ENCODE results near the gene NHSL1.
A peak's percentile ranks its signal among the peaks of the same experiment; 100 is the strongest.

NHSL1 gene

DNA sequence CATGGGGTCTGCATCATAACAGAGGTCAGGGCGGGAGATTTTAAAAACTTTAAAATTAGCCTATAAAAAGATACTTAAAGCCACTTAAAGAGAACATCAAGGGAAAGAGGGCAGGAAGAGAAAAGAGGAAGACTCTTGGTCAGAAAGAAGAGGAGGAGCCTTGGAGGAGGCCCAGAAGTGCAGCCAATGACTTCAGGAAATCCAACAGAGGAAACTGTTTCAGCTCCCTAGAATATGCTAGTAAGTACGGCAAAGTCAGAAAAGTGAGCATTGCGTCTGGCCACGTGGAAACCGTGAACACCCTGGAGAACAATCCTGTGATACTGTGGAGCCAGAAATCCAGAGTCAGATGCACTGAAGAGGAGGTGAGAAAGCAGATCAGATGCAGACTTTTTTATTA, 22.5 kb upstream of the NHSL1 start:
- no peak for DNase-seq

DNA sequence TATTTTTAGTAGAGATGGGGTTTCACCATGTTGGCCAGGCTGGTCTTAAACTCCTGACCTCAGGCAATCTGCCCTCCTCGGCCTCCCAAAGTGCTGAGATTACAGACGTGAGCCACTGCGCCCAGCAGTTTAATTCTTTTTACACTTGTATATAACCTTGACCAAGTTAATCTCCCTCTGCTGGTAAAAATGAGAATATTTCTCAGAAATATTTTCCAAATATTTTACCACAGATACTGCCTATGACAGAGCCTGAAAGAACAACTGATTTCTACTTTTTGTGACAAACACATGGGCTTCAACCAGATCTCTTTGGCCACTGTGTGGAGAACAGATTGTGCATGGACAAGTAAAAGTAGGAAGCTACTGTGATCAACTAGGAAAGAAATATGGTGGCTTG, 21.2 kb upstream of the NHSL1 start:
- peak; percentile 40 for DNase-seq

DNA sequence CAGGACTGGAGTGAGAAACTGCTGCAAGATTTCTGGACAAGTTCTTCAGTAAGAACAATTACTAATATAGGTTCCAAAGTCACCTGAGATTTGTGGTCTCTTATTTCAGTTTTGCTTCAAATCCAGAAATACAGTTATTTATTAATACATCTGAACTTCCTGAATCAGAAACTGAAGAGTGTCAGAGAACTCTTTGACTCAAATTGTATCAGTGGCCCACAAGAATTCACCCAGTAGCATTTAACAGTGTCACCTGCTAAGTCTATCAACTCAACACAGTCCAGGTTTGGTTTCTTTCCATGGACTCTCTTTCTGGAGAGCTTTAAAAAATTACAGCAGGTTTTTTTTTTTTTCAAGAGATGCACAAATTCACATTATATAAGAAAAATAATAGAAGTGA, 18.8 kb upstream of the NHSL1 start:
- no peak for DNase-seq

DNA sequence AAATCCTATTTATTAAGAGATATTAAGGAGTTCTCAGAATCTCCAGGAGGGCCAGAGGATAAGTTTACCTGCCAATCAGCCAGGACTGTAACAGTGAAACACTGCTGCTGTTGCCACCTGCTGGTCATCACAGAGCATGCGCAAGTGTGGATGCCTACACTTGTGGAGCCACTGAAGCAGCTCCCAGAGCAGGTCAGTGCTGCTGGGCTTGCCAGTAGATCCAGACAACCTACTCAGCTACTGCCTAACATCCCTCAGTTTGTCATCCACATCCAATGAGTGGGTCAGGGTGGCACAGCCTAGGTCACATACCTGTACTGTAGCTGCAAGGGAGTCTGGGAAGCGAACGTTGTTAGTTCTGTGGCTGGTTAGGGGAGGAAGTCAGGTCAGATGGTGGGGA, 18.3 kb upstream of the NHSL1 start:
- peak; percentile 46 for DNase-seq

DNA sequence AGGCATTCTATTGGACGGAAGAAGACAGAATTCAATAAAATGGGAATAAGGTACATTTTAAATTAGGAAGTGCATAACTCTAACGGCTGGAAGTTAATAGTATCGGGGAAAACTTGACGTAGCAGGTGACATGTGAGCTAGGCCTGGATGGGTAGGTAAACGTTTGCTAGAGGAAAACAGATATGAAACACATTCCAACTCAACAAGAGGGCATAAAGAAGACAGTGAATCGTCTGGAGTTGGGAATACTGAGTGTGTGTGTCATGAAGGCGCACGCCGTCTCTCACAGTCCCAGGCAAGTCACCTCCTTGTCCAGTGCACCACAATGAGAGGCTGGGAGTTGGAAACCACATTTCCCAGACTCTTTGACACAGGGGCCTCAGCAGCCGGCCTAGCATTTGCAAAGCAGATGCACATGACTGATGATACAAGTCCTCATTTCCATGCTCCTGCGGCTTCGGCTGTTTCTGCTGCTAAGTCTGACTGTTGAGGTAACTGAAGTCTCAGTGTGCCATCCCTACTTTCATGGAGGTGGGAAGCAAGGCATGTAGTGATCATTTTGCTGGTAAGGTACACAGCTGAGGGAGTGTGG, 16.5 kb upstream of the NHSL1 start:
- DNase-seq, result no peak

DNA sequence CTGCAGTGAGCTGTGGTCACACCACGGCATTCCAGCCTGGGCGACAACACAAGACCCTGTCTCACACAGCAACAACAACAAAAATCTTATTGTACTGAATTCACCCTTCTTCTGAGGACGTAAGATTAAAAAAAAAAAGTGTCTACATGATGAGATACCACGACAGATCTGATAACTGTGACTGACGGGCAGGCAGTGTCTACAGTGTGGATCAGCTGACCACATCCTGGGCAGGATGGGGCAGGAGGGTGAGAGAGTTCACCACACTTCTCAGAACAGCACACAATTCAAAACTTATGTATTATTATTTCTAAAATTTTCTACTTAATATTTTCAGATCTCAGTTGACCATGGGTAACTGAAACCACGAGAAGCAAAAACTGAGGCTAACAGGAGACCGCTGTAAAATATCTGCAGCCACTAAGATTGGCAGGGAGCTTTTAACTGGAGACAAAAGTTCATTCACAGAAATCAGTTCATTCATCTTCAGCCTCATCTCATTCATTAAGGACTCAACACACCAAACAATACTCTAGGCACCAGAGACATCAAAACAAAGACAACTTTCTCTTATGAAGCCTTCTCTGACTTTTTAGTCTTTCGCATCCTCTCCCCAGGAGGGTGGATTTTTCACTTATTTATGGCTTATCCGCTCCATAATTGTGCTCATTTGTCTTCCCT, 15.7 kb upstream of the NHSL1 start:
- no peak for DNase-seq

DNA sequence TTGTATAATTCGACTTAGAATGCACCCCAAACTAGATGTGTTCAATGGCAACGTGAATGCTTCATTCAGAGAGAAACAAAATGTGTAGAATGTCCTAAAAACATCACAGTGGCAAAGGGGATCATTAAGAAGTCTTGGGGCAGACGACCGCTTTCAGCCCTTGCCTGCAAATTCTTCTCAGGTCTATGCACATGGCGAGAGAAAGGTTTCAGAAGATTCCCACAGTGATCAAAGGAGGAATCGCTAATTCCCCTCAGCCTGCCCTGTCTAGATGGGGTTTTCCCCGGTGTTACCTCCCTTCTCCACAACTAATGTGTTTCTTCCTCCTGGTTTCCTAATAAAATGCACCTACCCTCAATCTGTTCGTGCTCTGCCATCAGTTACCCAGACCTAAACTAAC, 13.3 kb upstream of the NHSL1 start:
- DNase-seq, result no peak

DNA sequence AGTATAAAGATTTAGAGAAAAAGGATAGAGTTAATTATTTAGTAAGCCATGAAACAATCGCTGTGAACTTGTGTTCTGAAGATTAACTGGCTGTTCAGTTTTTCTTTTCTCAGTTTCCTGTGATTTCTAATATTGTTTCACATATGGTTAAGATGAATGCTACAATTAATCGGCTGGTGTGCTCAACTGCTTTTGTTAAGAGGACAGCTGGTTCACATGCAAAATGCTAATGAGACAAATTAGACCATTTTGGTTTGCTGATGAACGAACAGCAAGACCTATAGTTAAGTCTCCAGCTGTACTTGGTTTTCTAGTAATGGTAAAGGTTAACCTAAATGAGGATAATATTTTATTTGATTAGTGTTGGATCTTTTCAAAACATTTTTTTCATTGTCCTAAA, 10.8 kb upstream of the NHSL1 start:
- DNase-seq, result no peak

DNA sequence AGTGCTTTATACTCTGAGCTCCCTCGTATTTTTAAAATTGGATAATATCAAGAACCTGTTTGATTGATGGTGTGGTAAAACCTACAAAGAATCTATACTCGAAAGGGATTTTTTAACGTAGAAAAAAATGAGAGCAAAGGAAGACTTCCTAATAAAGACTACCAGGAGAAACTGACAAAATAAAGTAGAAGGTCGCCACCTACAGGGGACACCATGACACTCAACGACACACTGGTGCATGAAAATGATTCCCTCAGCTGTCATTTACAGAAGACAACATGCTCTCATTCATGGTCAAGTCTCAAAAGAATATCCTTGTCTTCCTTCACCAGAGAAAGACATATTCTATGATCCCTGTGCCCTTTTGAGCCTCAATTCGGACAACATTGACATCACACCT, 10.1 kb upstream of the NHSL1 start:
- DNase-seq, result peak; percentile 52

DNA sequence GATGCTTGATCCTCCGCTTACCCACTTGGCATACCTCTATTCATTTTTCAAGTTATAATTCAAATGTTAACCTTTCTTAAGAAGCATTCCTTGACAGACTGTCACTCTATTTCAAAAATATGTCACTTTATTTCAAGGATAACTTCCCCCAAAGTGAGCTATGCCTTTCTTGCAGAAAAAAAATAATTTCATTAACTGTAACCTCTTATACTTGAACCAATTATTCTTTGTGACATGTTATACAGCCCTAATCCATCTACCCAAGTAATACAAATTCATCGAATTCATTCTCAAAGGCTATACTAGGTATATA, 9.3 kb upstream of the NHSL1 start:
- no peak for DNase-seq

DNA sequence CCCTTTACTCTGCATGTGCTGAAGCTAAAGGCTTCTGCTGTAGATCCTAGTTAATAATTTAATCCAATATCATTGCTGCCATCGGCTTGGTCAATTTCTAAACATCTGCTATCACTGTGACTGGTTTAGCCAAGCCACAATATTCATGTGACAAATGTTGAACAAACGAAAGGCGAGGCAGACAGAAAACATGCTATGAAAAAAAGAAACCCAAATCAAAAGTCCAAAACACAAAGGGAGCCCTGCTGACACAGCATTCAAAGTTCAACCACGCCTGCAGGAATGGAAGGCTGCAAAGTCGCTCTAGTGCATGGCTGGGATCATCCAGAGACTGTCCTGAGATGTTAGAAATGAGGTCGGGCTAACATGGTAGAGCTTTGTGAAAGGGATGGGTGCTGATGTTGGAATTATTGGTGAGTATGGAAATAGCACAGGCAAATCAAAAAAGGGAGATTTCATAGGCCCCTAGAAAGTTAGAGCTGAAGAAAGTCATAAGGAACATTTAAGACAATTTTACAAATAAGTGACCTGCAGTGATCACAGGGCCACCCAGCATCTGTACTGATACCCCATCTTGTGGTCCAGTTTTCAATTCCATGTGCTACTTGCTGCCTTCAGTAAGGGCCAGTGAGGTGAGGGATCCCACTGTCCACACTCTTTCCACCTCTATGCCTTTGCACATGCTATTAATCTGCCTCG, 8.8 kb upstream of the NHSL1 start:
- no peak for DNase-seq

DNA sequence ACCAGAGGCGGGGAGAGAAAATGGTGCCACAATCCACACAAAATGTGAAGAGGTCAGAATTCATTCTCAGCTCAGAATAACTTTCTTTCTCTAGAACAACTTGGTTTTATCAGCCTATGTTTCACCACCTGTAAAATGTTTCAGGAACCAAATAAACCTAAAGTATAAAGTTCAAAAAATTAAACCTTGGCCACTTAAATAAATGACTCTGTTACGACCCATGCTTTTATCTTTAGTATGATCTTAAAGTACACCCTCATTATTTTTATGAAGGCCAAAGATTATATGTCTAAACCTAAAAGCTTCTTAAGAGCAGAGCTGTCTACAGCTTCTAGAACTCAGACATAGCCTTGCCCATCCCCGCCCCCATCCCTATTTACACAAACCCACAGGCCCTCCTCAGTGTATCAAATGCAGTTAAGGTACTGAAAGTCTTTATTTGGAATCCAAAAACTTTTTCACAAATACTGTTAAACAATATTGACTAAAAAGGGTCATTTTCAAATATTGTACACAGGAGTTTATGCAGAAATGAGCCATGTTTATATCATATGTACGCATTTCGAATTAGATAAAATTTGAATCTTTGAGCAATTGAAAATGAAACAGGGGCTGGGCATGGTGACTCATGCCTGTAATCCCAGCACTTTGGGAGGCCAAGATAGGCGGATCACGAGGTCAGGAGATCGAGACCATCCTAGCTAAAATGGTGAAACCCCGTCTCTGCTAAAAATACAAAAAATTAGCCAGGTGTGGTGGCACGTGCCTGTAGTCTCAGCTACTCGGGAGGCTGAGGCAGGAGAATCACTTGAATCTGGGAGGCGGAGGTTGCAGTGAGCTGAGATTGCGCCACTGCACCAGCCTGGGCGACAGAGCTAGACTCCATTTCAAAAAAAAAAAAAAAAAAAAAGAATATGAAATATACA, 5.7 kb upstream of the NHSL1 start:
- DNase-seq, result no peak

DNA sequence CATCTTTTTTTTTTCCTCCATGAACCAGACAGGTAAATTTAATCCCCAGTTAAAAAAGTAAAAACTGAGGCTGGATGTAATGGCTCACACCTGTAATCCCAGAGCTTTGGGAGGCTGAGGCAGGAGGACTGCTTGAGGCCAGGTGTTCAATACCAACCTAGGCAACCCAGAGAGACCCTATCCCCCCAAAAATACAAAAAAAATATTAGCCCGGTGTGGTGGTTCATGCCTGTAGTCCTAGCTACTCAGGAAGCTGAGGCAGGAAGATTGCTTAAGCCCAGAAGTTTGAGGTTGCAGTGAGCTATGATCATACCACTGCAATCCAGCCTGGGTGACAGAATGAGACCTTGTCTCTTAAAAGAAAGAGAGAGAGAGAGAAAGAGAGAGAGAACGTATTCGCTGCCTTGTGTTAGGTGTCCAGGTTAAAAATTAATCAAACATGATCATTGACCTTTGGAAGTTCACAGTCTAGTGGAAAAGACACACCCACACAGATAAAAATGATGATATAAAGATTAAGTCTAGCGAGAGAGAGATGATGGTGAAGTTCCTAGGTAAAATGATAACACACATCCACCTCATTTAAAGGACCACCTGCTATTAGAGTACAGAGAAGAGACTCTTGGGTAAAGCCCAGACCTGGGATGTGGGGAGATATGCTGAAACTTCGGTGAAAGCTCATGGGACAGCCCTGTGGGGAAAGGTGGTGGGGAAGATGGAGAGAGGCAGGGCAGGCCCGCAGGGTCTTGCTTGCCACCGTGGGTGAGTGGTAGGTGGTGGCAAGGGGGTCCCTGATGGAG, 4.8 kb upstream of the NHSL1 start:
- DNase-seq, result no peak

DNA sequence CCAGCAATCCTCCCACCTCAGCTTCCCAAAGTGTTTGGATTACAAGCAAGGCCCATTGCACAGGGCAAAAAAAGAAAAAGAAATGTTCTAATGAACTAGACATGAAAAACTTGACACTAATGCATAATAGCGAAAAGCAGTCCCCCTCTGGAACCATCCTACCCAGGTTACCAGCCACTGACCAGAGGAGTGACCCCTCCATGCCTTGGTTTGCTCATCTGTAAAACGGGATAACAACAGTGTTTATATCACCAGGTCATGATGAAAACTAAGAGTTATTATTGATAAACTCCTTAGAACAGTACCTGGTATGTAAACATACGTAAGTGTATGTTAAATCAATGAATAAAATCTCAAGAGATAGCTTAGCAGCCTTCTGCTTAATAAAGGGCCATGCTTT, 3.3 kb upstream of the NHSL1 start:
- DNase-seq, result no peak

DNA sequence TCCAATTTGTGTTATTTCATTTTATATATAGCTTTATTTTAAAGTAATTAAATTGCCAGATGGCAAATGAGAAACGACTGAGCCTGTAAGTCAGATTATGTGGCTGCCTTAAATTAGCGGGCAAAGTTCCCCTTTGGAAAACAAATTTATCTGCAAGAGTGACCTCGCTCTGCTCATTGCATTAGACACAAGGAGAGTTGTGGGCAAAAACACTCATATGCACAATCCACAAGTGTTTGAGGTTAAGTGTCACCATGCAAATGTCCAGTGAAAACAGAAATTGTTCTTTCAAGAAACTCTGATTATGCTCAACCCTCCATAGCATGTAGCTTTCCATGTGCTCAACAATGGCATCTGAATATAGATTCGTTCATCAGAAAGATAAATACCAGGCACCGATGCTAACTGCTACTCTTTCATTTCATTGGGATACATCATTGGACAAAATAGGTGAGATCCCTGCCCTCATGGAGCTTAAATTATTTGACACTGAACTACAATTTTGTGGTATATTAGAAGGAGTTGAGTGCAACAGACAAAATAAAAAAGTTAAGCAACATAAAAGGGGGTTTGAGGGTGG, 1.7 kb upstream of the NHSL1 start:
- no peak for DNase-seq

DNA sequence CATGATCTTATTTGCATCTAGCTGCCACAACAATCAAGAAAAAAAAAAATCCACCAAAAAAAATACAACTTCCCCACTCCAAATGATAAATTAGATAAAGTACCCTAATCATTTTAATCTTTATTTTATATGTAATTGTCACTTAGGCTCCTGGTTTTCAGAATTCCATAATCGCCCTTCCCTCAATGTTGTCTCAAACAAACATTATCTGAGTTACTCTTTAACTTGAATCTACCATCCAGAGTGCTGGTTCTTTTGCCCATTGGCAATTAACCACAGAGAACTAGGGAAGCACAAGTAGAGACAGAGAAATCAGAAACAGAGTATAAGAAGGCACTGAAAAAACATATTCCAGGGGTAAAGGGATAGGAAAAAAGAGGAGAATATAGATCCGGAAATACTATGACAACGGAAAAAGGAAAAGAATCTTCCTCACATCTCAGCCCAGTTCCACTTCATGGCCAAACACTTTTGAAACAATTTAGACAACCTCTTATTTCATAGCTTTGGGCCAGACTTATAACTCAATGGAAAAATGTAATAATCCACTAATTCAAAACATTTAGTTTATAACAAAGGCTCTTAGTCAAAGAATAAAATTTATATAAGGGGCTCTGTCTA, 861 bp upstream of the NHSL1 start:
- DNase-seq, result no peak

DNA sequence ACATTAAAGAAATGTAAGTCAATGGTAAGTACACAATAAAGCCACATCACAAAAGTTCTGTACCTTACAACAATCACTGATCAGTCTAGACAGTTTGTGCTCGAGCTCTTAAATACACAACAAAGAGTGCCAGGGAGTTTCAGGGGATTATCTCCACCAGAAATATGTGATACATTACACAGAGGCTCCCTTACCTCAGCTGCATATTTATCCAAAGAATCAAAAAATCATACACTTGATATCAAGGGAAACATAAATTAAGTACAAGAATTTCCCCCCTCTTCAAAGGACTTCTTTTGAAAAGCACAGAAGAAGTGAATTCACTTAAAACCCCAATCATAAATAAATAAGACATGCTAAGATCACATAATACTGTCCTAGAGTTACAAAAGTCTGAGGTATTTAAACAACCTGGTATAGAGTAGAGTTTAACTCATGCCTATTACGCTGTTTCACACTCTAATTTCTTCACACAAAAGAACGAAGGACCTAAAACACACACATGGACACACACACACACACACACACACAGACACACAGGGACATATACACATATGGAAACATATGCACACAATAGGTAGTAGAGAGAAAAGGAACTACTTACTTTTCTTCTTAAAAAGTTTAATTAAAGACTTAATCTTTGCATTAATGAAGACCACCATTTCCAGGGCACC, 528 bp downstream of the NHSL1 start:
- no peak for DNase-seq

DNA sequence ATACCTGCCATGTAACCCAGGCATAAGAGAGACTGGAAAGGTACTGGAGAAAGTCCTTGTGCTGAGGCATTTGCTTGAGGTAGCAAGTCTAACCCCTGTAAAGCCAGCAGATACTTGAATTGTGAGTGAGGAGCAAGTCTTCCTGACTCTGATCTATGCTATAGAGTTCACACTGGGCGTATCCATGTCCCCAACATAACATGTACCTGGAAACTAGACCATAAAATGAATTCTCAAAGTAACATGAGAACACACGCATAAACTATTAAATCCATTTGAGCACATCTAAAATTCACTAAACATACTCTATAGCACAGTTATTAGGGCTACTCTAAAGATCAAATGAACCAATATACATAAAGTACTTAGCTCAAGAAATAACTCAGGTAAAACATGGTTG, 2.0 kb downstream of the NHSL1 start:
- DNase-seq, result no peak

DNA sequence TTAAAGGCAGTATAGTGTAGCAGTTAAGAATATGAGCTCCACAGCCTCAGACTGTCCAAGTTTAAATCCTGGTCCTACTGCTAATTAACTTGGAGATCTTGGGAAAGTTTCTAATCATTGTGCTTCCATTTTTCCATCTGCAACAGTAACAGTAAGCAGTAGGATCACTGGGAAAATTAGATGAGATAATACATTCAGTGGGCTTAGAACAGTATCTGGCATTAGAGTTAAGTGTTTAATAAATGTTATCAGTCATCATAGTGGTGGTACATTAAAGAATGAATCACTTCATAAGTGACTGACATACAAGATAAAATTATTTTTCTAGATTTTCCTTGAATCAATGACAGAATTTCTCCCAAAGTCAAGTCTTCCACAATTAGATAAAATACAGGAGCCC, 5.0 kb downstream of the NHSL1 start:
- DNase-seq, result no peak

DNA sequence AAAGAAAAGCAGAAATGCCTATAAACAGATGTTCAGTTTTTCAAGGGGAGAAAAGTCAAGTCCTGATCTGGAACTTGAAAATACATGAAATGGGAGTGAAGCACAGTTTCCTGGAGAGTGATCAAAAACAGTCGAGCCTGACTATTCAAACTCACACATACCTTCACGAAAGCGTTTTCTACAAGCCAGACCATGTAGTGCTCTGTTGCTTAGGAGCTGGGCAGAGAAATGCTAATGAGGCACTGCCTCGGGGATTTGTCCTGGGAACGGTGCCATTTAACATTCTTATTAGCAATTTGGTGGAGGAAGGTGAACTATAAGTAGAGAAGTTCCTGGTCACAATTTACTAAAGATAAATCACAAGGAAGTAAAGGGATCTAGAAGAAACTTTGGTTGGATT, 5.9 kb downstream of the NHSL1 start:
- DNase-seq, result no peak

DNA sequence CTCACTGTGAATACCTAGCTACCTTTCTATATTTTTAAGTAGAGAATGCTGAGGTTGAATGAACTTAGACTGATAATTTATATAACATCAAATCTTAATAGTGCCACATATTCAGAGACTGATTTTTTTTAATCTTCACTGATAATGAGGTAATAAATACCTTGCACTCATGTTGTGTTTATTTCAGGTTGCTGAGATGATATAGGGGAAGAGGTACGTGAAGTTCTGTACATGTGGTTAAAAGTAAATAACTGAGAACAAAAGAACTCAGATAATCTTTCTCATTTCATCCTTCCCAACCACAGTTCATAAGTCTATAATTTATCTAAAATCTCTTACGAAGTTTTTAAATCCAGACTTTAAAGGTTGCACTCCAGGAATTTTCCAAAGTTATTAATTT, 6.4 kb downstream of the NHSL1 start:
- DNase-seq, result no peak
